DND-41 (cell line): ENCODE data around the gene SCUBE1.

Experiments used
- ATAC-seq: fragments of 200-7000 bp; cut with Tn5 transposase; 3 replicates; pipeline ENCODE4 v1.9.1; 2021; ENCODE audit warnings: low read depth; ENCODE audit not compliant: insufficient read depth
- DNase-seq: peaks from one replicate; pipeline ENCODE4 v3.0.0-alpha.2; 2020
- H2AFZ ChIP-seq: 2 replicates; pipeline ENCODE4 v1.6.0; 2012; ENCODE audit warnings: low read depth, low read length
- H3K27ac ChIP-seq: 2 replicates; pipeline ENCODE4 v1.5.1; 2012; ENCODE audit warnings: low read length, inconsistent platforms
- H3K27me3 ChIP-seq: fragments of 200-600 bp; sonication (generic); 2 replicates; pipeline ENCODE4 v1.6.0; 2012; ENCODE audit warnings: low read length, mild to moderate bottlenecking, inconsistent platforms; ENCODE audit not compliant: insufficient read depth, poor library complexity
- H3K36me3 ChIP-seq: 2 replicates; pipeline ENCODE4 v1.5.1; 2012; ENCODE audit warnings: low read length, inconsistent platforms; ENCODE audit not compliant: insufficient read depth
- H3K4me1 ChIP-seq: 2 replicates; pipeline ENCODE4 v1.5.1; 2012; ENCODE audit warnings: mild to moderate bottlenecking, low read length; ENCODE audit not compliant: insufficient read depth
- H3K4me2 ChIP-seq: 2 replicates; pipeline ENCODE4 v1.6.0; 2012; ENCODE audit warnings: mild to moderate bottlenecking, moderate library complexity, low read length, inconsistent platforms; ENCODE audit not compliant: insufficient read depth
- H3K4me3 ChIP-seq, 2 experiments: fragments of 200-600 bp in 1 of 2; shearing (Covaris generic) in 1 of 2; 2 replicates each; pipeline ENCODE4 v1.5.1; 2012 to 2016; ENCODE audit warnings: inconsistent platforms in 2 of 2, low read length in 2 of 2, mild to moderate bottlenecking in 2 of 2, low read depth in 1 of 2, moderate library complexity in 1 of 2
- H3K79me2 ChIP-seq: 2 replicates; pipeline ENCODE4 v1.6.0; 2012; ENCODE audit warnings: low read length, inconsistent platforms; ENCODE audit not compliant: insufficient read depth
- H3K9ac ChIP-seq: 2 replicates; pipeline ENCODE4 v1.6.0; 2012; ENCODE audit warnings: low read depth, mild to moderate bottlenecking, inconsistent platforms, low read length, moderate library complexity
- H3K9me3 ChIP-seq: 2 replicates; pipeline ENCODE4 v1.5.1; 2012; ENCODE audit warnings: low read length, moderate library complexity, mild to moderate bottlenecking, inconsistent platforms; ENCODE audit not compliant: insufficient read depth, severe bottlenecking
- H4K20me1 ChIP-seq: 2 replicates; pipeline ENCODE4 v1.6.0; 2012; ENCODE audit warnings: low read length; ENCODE audit not compliant: insufficient read depth
- EZH2 ChIP-seq: IDR thresholded peaks from 3 replicates; pipeline ENCODE4 v1.6.1; 2012; ENCODE audit warnings: borderline replicate concordance, low read depth, mild to moderate bottlenecking, moderate library complexity, low read length, inconsistent platforms; ENCODE audit not compliant: severe bottlenecking
- TF ChIP-seq, protein P1 (sequence below): IDR thresholded peaks from 2 replicates; pipeline ENCODE4 v1.5.1; 2012; ENCODE audit warnings: borderline replicate concordance, low read length, moderate library complexity, mild to moderate bottlenecking; ENCODE audit not compliant: poor library complexity, severe bottlenecking; ENCODE audit errors: extremely low read depth

SCUBE1 gene

GRCh38 chr22:43330178-43331068 is 12.7 kb downstream of the SCUBE1 start:
- Histone ChIP-seq H3K9ac (no peak overlapping the region), H3K27me3 (no peaks in the 10 kb centered on the region), H3K27ac (no peak overlapping the region), H3K9me3 (no peaks in the 10 kb centered on the region), H4K20me1 (no peaks in the 10 kb centered on the region), H3K4me2 (no peak overlapping the region), H3K4me3 (no peak overlapping the region), H3K79me2 (no peaks in the 10 kb centered on the region), H3K4me1 (no peaks in the 10 kb centered on the region), H3K36me3 (no peaks in the 10 kb centered on the region), H2AFZ (no peak overlapping the region)
- no peak for TF ChIP-seq EZH2
- TF ChIP-seq, protein P1, sequence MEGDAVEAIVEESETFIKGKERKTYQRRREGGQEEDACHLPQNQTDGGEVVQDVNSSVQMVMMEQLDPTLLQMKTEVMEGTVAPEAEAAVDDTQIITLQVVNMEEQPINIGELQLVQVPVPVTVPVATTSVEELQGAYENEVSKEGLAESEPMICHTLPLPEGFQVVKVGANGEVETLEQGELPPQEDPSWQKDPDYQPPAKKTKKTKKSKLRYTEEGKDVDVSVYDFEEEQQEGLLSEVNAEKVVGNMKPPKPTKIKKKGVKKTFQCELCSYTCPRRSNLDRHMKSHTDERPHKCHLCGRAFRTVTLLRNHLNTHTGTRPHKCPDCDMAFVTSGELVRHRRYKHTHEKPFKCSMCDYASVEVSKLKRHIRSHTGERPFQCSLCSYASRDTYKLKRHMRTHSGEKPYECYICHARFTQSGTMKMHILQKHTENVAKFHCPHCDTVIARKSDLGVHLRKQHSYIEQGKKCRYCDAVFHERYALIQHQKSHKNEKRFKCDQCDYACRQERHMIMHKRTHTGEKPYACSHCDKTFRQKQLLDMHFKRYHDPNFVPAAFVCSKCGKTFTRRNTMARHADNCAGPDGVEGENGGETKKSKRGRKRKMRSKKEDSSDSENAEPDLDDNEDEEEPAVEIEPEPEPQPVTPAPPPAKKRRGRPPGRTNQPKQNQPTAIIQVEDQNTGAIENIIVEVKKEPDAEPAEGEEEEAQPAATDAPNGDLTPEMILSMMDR: no peak
- ATAC-seq (no peak), DNase-seq (no peak)

- no peak for ATAC-seq
- H3K9ac ChIP-seq: no peak overlapping the region
- peaks cover 3% of the 10 kb centered on the region for H3K27me3 ChIP-seq
- H3K9me3 ChIP-seq: no peaks in the 10 kb centered on the region
- no peaks in the 10 kb centered on the region for H3K4me1 ChIP-seq
- H3K27ac ChIP-seq: no peak overlapping the region
- no peak for TF ChIP-seq EZH2
- TF ChIP-seq, protein P1: no peak
- DNase-seq: no peak
- H2AFZ ChIP-seq: no peak overlapping the region
- H3K4me3 ChIP-seq: no peak overlapping the region
- H3K36me3 ChIP-seq: no peaks in the 10 kb centered on the region
- no peak overlapping the region for H3K4me2 ChIP-seq
- no peaks in the 10 kb centered on the region for H4K20me1 ChIP-seq
- no peaks in the 10 kb centered on the region for H3K79me2 ChIP-seq
These were observed 14.1 kb downstream of the SCUBE1 start for GRCh38 chr22:43329061-43329460.

GRCh38 chr22:43327157-43327438 is 16.1 kb downstream of the SCUBE1 start:
- no peak overlapping the region for H3K9ac ChIP-seq
- TF ChIP-seq EZH2: no peak
- TF ChIP-seq, protein P1: no peak
- H3K27ac ChIP-seq: no peak overlapping the region
- H3K9me3 ChIP-seq: no peaks in the 10 kb centered on the region
- H3K79me2 ChIP-seq: no peaks in the 10 kb centered on the region
- peaks cover 5% of the 10 kb centered on the region for H3K27me3 ChIP-seq
- no peak overlapping the region for H2AFZ ChIP-seq
- H3K4me3 ChIP-seq: no peak overlapping the region
- H3K4me2 ChIP-seq: no peak overlapping the region
- ATAC-seq (no peak), DNase-seq (no peak)
- H4K20me1 ChIP-seq: no peaks in the 10 kb centered on the region
- H3K4me1 ChIP-seq: no peaks in the 10 kb centered on the region
- no peaks in the 10 kb centered on the region for H3K36me3 ChIP-seq
